Measurements from ENCODE around the gene ZNF883. TPM values are rescaled to one million over a fixed set of nuclear protein-coding genes. Genes with fewer than 3 reads are reported as not detected.

ZNF883 gene
- total RNA-seq, 1 experiment from 2014 or later: 0.05 TPM

DNA sequence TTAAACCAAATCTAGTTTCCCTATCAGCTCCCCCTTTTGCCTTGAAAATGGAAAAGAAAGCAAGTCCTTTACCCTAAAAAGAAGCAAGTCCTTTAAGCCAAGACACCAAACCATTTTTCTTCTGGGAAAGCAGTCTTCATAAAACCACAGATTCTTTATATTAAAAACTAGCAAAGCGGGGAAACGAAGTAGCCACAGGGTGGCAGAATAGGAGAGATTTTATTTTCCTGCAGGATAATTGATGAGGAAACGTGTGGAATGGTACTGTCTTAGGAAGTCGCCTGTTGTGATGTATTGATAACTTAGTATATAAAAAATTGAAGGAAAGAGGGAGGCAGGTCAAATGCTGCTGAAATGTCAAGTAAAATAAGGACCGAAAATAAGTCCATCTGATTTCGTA is 41.1 kb downstream of the ZNF883 start:
- H3K27ac ChIP-seq: no peak overlapping the region
- H3K9me3 ChIP-seq (replicated peaks): no peaks in the 10 kb centered on the region
- DNase-seq (ENCODE audit: low read depth in 1 of 2, low spot score in 2 of 2): no peak
- H3K4me3 ChIP-seq: no peak overlapping the region
- no peaks in the 10 kb centered on the region for H3K27me3 ChIP-seq (replicated peaks)
- H3K4me1 ChIP-seq (replicated peaks): no peaks in the 10 kb centered on the region
- no peaks in the 10 kb centered on the region for H3K36me3 ChIP-seq

DNA sequence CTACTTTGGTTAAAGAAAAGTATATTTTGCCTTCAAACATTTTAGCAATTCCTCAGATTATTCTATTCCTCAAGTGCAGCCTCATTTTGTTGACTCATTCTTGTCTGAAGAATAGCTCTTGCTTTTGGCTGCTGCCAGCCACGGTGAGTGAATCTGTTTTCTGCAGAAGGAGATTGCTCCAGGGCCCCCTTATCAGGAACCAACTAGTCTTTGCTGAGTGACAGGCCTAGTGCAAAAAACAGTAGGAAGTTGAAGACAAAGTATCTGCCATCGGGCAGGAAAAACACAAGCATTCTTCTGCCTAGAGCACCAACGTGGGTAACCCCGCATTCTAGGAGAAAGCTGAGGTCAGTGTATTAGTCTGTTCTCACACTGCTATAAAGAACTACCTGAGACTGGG is 42.3 kb downstream of the ZNF883 start:
- Histone ChIP-seq H3K9me3 (replicated peaks) (no peaks in the 10 kb centered on the region), H3K27me3 (replicated peaks) (no peaks in the 10 kb centered on the region)

DNA sequence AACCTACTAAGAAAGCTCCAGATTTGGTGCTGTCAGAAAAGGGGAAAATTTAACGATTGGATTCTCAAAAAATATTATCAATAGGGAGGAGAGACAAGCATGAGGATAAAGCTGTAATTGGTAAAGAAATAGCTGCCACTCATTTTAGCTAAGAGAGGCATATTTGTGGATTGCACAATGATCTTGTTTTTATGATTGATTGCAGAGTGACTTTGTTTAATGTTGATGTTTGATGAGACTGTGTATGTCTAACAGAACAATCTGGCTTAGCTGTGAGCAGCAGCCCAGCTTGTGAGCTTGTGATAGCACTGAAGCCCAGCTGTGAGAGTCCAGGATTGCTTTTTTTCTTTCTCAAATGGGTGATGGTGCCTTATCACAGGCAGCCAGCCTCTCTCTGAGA is 56.4 kb downstream of the ZNF883 start:
- no peak overlapping the region for H3K4me3 ChIP-seq
- H3K27ac ChIP-seq: no peak overlapping the region
- no peak for DNase-seq (ENCODE audit: low read depth in 1 of 2, low spot score in 2 of 2)
- no peaks in the 10 kb centered on the region for H3K36me3 ChIP-seq
- H3K9me3 ChIP-seq (replicated peaks): no peaks in the 10 kb centered on the region
- H3K4me1 ChIP-seq (replicated peaks): no peaks in the 10 kb centered on the region
- H3K27me3 ChIP-seq (replicated peaks): no peaks in the 10 kb centered on the region

More for the DNA sequence above, 42.3 kb downstream of the ZNF883 start:
- no peaks in the 10 kb centered on the region for H3K4me1 ChIP-seq (replicated peaks)
- no peak for DNase-seq (ENCODE audit: low read depth in 1 of 2, low spot score in 2 of 2)
- H3K27ac ChIP-seq: no peak overlapping the region
- H3K4me3 ChIP-seq: no peak overlapping the region
- no peaks in the 10 kb centered on the region for H3K36me3 ChIP-seq

GRCh38 chr9:112945620-112946208 is 66.3 kb downstream of the ZNF883 start:
- H3K27me3 ChIP-seq (replicated peaks): no peaks in the 10 kb centered on the region
- no peaks in the 10 kb centered on the region for H3K36me3 ChIP-seq
- no peak for DNase-seq (ENCODE audit: low read depth in 1 of 2, low spot score in 2 of 2)
- no peaks in the 10 kb centered on the region for H3K4me1 ChIP-seq (replicated peaks)
- H3K27ac ChIP-seq: no peak overlapping the region
- H3K9me3 ChIP-seq (replicated peaks): no peaks in the 10 kb centered on the region
- H3K4me3 ChIP-seq: no peak overlapping the region

DNA sequence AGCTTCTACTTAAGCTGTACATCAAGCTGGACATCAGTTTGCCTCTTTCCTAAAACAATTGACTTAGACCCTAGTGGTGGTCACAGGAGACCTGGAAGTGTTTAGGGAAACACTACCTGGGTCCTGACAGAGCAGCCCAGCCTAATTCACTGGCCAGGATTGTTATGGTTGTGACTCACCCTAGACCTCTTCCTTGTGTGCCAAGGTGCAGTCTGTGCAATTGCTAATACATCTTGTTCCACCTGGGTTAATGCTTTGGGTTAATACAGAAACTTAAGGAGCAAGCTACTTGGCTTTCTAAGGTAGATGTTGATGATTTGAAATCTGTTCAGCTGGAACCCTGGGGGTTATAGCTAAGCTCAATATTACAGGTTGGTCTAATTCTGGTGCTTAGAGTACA is 72.6 kb downstream of the ZNF883 start:
- Histone ChIP-seq H3K9me3 (replicated peaks) (no peaks in the 10 kb centered on the region; the same call in 1 of the 2 replicates), H3K36me3 (no peaks in the 10 kb centered on the region), H3K27ac (no peak overlapping the region), H3K27me3 (replicated peaks) (no peaks in the 10 kb centered on the region), H3K4me3 (no peak overlapping the region), H3K4me1 (replicated peaks) (no peaks in the 10 kb centered on the region)
- no peak for DNase-seq (ENCODE audit: low read depth in 1 of 2, low spot score in 2 of 2)

- Histone ChIP-seq H3K4me3 (no peak overlapping the region), H3K27ac (no peak overlapping the region), H3K27me3 (replicated peaks) (no peaks in the 10 kb centered on the region), H3K9me3 (replicated peaks) (no peaks in the 10 kb centered on the region), H3K4me1 (replicated peaks) (no peaks in the 10 kb centered on the region), H3K36me3 (no peaks in the 10 kb centered on the region)
- DNase-seq (ENCODE audit: low read depth in 1 of 2, low spot score in 2 of 2): no peak
Measured at GRCh38 chr9:112933696-112934095, 78.3 kb downstream of the ZNF883 start.

- H3K9me3 ChIP-seq (replicated peaks): no peaks in the 10 kb centered on the region
- H3K4me3 ChIP-seq: no peak overlapping the region
- H3K27ac ChIP-seq: no peak overlapping the region
- H3K36me3 ChIP-seq: no peaks in the 10 kb centered on the region
- no peak for DNase-seq (ENCODE audit: low read depth in 1 of 2, low spot score in 2 of 2)
- no peaks in the 10 kb centered on the region for H3K4me1 ChIP-seq (replicated peaks)
- H3K27me3 ChIP-seq (replicated peaks): 0 out of 2 replicates have a peak, but pooled peaks cover 3% of the 10 kb centered on the region
Measured at GRCh38 chr9:112925058-112925641, 86.8 kb downstream of the ZNF883 start.

- Histone ChIP-seq H3K27me3 (replicated peaks) (peaks cover 3% of the 10 kb centered on the region; the same call in 1 of the 2 replicates), H3K4me1 (replicated peaks) (no peaks in the 10 kb centered on the region), H3K27ac (no peak overlapping the region), H3K36me3 (no peaks in the 10 kb centered on the region), H3K4me3 (no peak overlapping the region), H3K9me3 (replicated peaks) (no peaks in the 10 kb centered on the region)
- DNase-seq (ENCODE audit: low read depth in 1 of 2, low spot score in 2 of 2): no peak
Measured at GRCh38 chr9:112921549-112921948, 90.4 kb downstream of the ZNF883 start.

GRCh38 chr9:112917987-112918362 is 94.0 kb downstream of the ZNF883 start:
- no peaks in the 10 kb centered on the region; the same call in 1 of the 2 replicates for H3K27me3 ChIP-seq (replicated peaks)
- H3K9me3 ChIP-seq (replicated peaks): no peaks in the 10 kb centered on the region
- no peaks in the 10 kb centered on the region for H3K4me1 ChIP-seq (replicated peaks)
- H3K36me3 ChIP-seq: no peaks in the 10 kb centered on the region
- no peak overlapping the region for H3K27ac ChIP-seq
- no peak overlapping the region for H3K4me3 ChIP-seq
- no peak for DNase-seq (ENCODE audit: low read depth in 1 of 2, low spot score in 2 of 2)

GRCh38 chr9:112917047-112917986 is 94.7 kb downstream of the ZNF883 start:
- H3K4me1 ChIP-seq (replicated peaks): no peaks in the 10 kb centered on the region
- H3K36me3 ChIP-seq: no peaks in the 10 kb centered on the region
- no peak overlapping the region for H3K27ac ChIP-seq
- H3K9me3 ChIP-seq (replicated peaks): no peaks in the 10 kb centered on the region
- H3K4me3 ChIP-seq: no peak overlapping the region
- no peaks in the 10 kb centered on the region; the same call in 1 of the 2 replicates for H3K27me3 ChIP-seq (replicated peaks)
- no peak for DNase-seq (ENCODE audit: low read depth in 1 of 2, low spot score in 2 of 2)

- DNase-seq (ENCODE audit: low read depth in 1 of 2, low spot score in 2 of 2): no peak
- no peak overlapping the region for H3K27ac ChIP-seq
- no peaks in the 10 kb centered on the region; the same call in 1 of the 2 replicates for H3K27me3 ChIP-seq (replicated peaks)
- H3K9me3 ChIP-seq (replicated peaks): no peaks in the 10 kb centered on the region
- H3K4me1 ChIP-seq (replicated peaks): no peaks in the 10 kb centered on the region
- H3K4me3 ChIP-seq: no peak overlapping the region
- no peaks in the 10 kb centered on the region for H3K36me3 ChIP-seq
Measured at GRCh38 chr9:112914524-112914923, 97.5 kb downstream of the ZNF883 start.

DNA sequence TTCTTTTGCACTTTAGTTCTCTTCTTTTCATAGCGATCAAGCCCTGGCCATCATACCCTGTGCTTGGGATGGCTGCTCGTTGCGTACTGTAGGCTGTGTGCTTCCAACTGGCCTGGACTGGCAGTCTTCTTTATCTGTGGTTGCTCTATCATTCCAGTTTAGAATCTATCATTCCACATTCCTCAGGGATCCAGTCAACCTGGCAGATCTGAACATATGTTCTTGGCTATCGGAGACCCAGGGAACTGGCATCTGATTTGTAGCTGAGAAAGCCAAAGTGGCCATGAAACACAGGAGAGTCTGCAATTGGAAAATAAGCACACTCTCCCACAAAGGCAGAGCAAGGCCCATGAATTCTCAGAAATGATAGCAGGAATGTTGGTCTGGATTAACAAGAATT is 98.7 kb downstream of the ZNF883 start:
- H3K27ac ChIP-seq: no peak overlapping the region
- no peaks in the 10 kb centered on the region for H3K4me1 ChIP-seq (replicated peaks)
- no peaks in the 10 kb centered on the region for H3K36me3 ChIP-seq
- no peak for DNase-seq (ENCODE audit: low read depth in 1 of 2, low spot score in 2 of 2)
- H3K9me3 ChIP-seq (replicated peaks): no peaks in the 10 kb centered on the region
- no peaks in the 10 kb centered on the region for H3K27me3 ChIP-seq (replicated peaks)
- no peak overlapping the region for H3K4me3 ChIP-seq

GRCh38 chr9:112912636-112913035 is 99.4 kb downstream of the ZNF883 start:
- Histone ChIP-seq H3K27ac (no peak overlapping the region), H3K4me1 (replicated peaks) (no peaks in the 10 kb centered on the region), H3K36me3 (no peaks in the 10 kb centered on the region), H3K27me3 (replicated peaks) (no peaks in the 10 kb centered on the region), H3K4me3 (no peak overlapping the region), H3K9me3 (replicated peaks) (no peaks in the 10 kb centered on the region)
- no peak for DNase-seq (ENCODE audit: low read depth in 1 of 2, low spot score in 2 of 2)

DNA sequence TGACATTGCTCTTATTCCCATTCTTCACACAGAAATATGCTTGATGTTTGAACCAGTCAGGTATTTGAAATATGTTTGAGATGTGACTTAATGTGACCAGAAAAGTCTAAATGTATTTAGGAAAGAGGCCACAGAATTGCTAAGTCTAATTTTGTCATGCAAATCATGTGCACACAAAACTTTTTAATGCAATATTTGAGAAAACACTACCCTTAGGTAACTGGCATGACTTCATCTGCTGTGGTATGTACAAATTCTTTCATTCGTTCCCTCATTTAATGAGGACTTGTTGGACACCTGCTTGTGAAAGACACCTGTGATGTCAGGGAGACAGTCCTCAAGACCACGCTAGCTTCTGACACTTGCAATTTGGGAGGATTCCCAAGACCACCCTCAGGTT is 100.3 kb downstream of the ZNF883 start:
- Histone ChIP-seq H3K4me1 (replicated peaks) (no peaks in the 10 kb centered on the region), H3K9me3 (replicated peaks) (no peaks in the 10 kb centered on the region), H3K36me3 (no peaks in the 10 kb centered on the region), H3K4me3 (no peak overlapping the region), H3K27me3 (replicated peaks) (no peaks in the 10 kb centered on the region), H3K27ac (no peak overlapping the region)
- no peak for DNase-seq (ENCODE audit: low read depth in 1 of 2, low spot score in 2 of 2)

Measured in SJSA1 (cell line).